ENCODE results near the gene RGS6. TPM values are rescaled to one million over a fixed set of nuclear protein-coding genes. Genes with fewer than 3 reads are reported as not detected.

RGS6 gene
- total and polyA plus RNA-seq, 4 donors: 0.06 to 5.3 (median 0.17) TPM; not detected in 1

GRCh38 chr14:72052356-72052755 is 120.1 kb downstream of the RGS6 start:
- Histone ChIP-seq H3K4me1 (ENCODE audit: control insufficient read depth in 4 of 4, insufficient read depth in 4 of 4, low read length in 3 of 4) (no peaks in the 10 kb centered on the region), H3K27me3 (ENCODE audit: control insufficient read depth in 4 of 4, insufficient read depth in 4 of 4, low read length in 3 of 4) (peaks cover 0 to 11% (median 0%) of the 10 kb centered on the region in 4 donors), H3K4me3 (ENCODE audit: low read depth in 1 of 3, low read length in 3 of 3) (no peak overlapping the region), H3K9ac (ENCODE audit: low read depth in 1 of 2, low read length in 2 of 2) (no peak overlapping the region), H3K27ac (ENCODE audit: low read depth in 1 of 2, low read length in 2 of 2) (no peak overlapping the region), H3K9me3 (ENCODE audit: control insufficient read depth in 4 of 4, low read length in 3 of 4) (peaks cover 0 to 2% (median 0%) of the 10 kb centered on the region in 4 donors), H3K36me3 (ENCODE audit: control insufficient read depth in 4 of 4, insufficient read depth in 3 of 4, low read depth in 1 of 4, low read length in 3 of 4) (no peaks in the 10 kb centered on the region)
- DNase-seq (ENCODE audit: low spot score): no peak
- TF ChIP-seq HNF4A (conservative IDR thresholded peaks at IDR 0.05) (no peak), NR2F2 (IDR thresholded peaks at IDR 0.05) (no peak), SP1 (IDR thresholded peaks at IDR 0.05) (no peak), CTCF (IDR thresholded peaks at IDR 0.05; ENCODE audit: low read depth, low read length, missing input control) (no peak), HNF4G (IDR thresholded peaks at IDR 0.05) (no peak), TAF1 (conservative IDR thresholded peaks at IDR 0.05) (no peak), FOXA2 (IDR thresholded peaks at IDR 0.05) (no peak), JUND (IDR thresholded peaks at IDR 0.05) (no peak), YY1 (IDR thresholded peaks at IDR 0.05) (no peak), EGR1 (IDR thresholded peaks at IDR 0.05; ENCODE audit: low read depth in 2 of 2) (no peak), REST (IDR thresholded peaks at IDR 0.05) (no peak), MAX (IDR thresholded peaks at IDR 0.05) (no peak), FOXA1 (IDR thresholded peaks at IDR 0.05) (no peak), GABPA (IDR thresholded peaks at IDR 0.05 in 1 of 2, conservative IDR thresholded peaks at IDR 0.05 in 1 of 2) (no peak), RAD21 (IDR thresholded peaks at IDR 0.05) (no peak), ZBTB33 (IDR thresholded peaks at IDR 0.05) (no peak), RXRA (IDR thresholded peaks at IDR 0.05) (no peak), ATF3 (IDR thresholded peaks at IDR 0.05) (no peak)
- WGBS: 67% methylated on average over 2 of the region's 2 CpGs
